GM12892 (cell line): ENCODE data around the gene KCNK5.

Source experiments
- POLR2A ChIP-seq: IDR thresholded peaks from 2 replicates; pipeline ENCODE4 v1.6.1; 2011; ENCODE audit warnings: low read depth, low read length, control low read depth
- POLR2AphosphoS5 ChIP-seq: IDR thresholded peaks from 2 replicates; pipeline ENCODE4 v1.6.1; 2011; ENCODE audit warnings: low read depth, low read length, control low read depth
- TAF1 ChIP-seq: IDR thresholded peaks from 2 replicates; pipeline ENCODE4 v1.6.1; 2011; ENCODE audit warnings: low read depth, mild to moderate bottlenecking, control low read depth, low read length, borderline replicate concordance

DNA sequence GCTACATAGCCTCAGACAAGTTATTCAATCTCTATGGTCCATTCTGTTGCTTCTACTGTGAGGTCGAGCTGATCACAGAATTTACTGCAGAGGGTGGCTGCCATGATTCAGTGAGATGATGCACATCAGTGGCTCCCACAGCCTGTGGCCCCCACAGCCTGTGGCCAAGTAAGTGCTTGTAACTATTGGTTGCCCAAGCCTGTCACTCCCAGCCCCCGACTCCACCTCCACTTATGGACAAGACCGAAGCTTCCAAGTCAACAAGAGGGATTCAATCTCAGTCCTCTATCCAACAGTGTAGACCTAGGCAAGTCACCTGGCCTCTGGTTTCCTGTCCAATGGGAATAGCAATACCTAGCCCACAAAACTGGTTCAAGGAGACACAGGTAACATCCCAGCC, 8.2 kb downstream of the KCNK5 start:
- no peak for TF ChIP-seq POLR2A
- TF ChIP-seq POLR2AphosphoS5: no peak
- TF ChIP-seq TAF1: no peak
